HS-5 (cell line): ENCODE data around the gene CFAP54.
"Not testable (repeated sequence)": the region's sequence is repeated elsewhere in the genome, so short reads cannot be mapped to it uniquely, and the experiment has no call there.

Experiments
- DNase-seq: peaks from one replicate; pipeline ENCODE4 v3.0.0-alpha.2; 2012; ENCODE audit warnings: low read depth

CFAP54 gene

GRCh38 chr12:96516472-96517430 lies 27.4 kb downstream of the CFAP54 start:
- peak; percentile 72 for DNase-seq

- no peak for DNase-seq
Observed at GRCh38 chr12:96520767-96521166, 31.4 kb downstream of the CFAP54 start.

- DNase-seq, result no peak
Observed at GRCh38 chr12:96521895-96522682, 32.7 kb downstream of the CFAP54 start.

- DNase-seq, result no peak
Observed at GRCh38 chr12:96522690-96523089, 33.3 kb downstream of the CFAP54 start.

- no peak for DNase-seq
Observed at GRCh38 chr12:96526110-96526509, 36.7 kb downstream of the CFAP54 start.

GRCh38 chr12:96529912-96530311 lies 40.5 kb downstream of the CFAP54 start:
- no peak for DNase-seq

- DNase-seq, result no peak
Observed at GRCh38 chr12:96534339-96534738, 45.0 kb downstream of the CFAP54 start.

DNA sequence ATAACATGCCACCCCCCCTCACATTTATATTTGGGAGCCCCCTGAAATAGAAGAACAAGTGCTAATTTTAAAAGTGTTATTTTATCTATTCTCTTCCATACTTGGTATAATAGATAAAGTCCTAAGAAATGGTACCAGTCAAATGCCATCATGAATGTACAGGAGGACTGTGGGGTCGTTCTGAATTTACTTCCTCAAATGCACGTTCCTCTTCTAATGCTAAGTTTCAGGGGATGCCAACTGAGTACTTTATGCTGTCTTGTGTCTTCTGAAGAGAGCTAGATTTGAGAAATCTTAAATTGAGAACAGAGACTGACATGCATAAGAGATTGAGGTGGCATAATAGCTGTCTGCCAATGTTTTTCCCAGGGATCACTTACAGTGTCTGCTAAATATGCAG lies 59.0 kb downstream of the CFAP54 start:
- DNase-seq, result no peak

DNA sequence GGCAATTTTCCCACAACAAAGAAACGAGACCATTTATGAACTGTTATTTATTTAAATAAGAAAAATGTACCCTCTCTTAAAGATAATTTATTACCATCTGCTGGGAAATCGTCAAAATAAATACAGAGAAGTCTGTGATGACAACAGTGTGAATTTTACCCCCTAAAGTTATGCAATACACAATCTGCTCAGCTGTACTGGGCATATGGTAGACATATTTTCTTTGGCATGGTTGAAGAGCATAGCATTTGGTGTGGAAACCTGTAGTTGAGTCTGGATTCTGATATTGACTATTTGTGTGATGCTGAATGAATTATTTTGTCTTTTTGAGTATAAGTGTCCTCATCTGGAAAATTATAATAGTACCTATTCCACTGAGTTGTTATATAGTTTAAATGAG lies 60.0 kb downstream of the CFAP54 start:
- DNase-seq, result no peak

DNA sequence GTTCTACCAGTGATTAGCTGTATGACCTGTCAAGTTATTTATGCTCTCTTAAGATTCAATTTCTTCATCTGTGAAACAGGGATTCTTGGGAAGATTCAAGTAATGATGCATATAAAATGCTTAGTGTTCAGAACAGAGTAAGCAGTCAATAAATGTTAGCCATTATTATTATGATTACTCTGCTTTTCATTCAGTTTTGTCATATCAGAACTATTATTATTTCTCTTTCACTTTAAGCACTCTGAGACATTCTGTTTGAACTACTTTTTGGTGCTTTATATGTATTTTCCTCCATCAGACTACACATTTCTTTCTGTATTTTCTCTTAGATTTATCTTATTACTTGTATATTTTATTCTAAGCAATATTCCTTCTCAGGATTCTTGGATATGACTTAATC lies 81.2 kb downstream of the CFAP54 start:
- DNase-seq, result no peak

DNA sequence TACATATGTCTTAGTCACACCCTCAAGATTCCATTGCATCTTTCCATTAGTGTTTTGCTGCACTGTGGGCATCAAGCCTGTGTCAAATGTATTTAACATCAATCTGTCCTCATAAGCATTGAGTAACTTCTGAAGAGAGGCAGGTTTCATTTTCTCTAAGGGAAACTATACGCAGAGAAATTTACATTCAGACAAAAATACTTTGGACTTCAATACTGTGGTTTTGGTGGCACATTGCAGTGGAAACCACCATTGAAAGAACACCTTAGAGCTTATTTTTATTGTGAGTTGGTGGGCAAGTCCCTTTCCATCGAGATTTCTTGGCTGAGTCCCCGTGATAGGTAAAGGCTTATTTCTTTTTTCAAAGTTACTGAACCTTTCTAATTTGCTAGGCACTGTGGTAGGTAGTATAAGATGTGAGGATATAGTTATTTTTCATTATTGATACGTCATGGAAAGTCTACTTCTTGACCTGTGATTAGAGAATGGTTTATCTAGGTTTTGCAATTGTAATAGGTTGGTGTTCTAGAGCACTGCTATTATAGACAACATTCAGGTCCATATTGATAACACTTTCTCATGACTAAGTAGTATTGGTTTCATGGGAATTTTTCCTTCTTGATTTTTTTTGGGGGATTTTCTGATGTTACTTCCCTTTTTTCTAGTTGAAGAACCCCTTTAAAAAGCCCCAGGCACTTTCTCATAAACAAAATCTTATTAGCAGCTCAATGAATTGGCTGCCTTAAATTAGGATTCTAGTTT lies 81.9 kb downstream of the CFAP54 start:
- peak; percentile 20 for DNase-seq

- DNase-seq, result peak; percentile 36
Observed at GRCh38 chr12:96578526-96579125, 89.2 kb downstream of the CFAP54 start.

DNA sequence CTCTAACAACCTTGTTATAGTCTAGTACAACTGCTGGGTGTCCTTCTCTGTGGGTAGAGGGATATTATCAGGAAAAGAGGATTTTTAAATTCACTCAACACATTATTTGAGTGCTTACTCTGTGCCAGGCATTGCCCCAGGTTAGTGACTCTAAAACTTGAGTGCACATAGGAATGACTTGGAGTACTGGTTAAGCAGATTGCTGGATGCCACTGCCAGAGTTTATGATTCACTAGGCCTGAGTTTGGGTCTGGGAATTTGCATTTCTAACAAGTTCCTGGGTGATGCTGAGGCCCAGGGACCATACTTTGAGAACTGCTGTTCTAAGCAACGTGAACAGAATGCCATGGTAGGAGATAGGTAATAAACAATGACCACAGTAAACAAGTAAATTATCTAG lies 96.6 kb downstream of the CFAP54 start:
- no peak for DNase-seq

- DNase-seq, result no peak
Observed at GRCh38 chr12:96587691-96588090, 98.3 kb downstream of the CFAP54 start.

DNA sequence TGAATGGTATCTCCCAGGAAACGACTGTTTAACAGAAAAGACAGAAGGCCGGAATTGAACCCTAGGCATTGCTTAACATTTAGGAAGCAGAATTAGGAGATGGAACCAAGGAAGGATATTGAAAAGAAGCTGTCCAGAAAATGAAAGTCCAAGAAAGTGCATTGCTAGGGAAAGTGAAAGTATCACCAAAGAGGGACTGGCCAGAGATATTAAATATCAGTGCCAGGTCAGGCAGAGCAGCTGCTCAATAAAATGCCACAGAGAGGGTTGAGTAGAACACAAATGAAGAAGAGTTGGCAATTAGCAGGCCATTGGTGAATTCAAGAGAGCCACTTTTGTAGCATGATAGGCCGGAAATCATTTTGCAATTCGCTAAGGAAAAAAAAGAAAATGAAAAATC lies 101.6 kb downstream of the CFAP54 start:
- no peak for DNase-seq

DNA sequence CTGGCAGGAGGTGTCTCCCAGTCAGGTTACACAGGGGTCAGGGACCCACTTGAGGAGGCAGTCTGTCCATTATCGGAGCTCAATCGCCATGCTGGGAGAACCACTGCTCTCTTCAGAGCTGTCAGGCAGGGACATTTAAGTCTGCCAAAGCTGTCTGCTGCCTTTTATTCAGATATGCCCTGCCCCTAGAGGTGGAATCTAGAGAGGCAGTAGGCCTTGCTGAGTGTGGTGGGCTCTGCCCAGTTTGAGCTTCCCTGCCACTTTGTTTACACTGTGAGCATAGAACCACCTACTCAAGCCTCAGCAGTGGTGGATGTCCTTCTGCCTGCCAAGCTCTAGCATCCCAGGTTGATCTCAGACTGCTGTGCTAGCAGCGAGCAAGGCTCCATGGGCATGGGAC lies 115.0 kb downstream of the CFAP54 start:
- not testable (repeated sequence) for DNase-seq

GRCh38 chr12:96605684-96606083 lies 116.3 kb downstream of the CFAP54 start:
- no peak for DNase-seq

- no peak for DNase-seq
Observed at GRCh38 chr12:96606134-96606533, 116.8 kb downstream of the CFAP54 start.

GRCh38 chr12:96606644-96607043 lies 117.3 kb downstream of the CFAP54 start:
- DNase-seq, result no peak

DNA sequence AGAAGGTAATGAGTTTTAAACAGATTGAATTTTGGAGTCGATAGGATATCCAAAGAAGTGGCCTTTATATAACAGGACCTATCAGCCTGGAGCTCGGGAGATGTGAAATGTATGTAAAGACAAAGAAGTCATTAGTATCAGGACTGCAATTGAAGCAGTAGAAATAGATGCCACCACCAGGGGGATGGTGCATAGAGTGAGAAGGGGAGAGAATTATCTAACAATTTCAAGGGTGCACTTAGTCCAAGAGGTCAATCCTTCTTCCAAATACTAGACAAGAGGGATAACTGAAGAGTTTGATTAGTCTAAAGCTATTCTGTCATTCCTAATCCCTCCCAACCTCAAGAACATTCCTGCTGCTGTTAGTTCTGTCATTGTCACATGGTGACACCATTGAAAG lies 127.8 kb downstream of the CFAP54 start:
- DNase-seq, result no peak

DNA sequence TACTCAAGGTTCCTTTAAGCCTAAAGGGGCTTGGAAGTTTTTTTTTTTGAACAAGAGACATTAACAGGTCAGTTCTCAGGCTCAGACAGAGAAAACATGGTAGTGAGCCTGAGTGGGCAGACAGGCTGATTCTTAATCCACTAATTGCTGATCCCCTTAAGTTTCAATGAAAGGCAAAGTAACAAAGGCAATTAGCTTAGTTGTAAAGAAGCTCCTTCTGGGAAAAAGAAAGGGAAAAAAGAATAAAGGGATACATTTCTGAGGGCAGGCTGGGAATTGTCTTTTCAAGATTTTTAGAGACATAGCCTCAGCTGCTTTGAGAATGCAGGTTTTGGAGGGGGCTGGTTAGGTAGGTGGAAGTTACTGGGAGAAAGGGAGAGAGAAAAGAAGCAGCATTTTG lies 133.8 kb downstream of the CFAP54 start:
- no peak for DNase-seq

DNA sequence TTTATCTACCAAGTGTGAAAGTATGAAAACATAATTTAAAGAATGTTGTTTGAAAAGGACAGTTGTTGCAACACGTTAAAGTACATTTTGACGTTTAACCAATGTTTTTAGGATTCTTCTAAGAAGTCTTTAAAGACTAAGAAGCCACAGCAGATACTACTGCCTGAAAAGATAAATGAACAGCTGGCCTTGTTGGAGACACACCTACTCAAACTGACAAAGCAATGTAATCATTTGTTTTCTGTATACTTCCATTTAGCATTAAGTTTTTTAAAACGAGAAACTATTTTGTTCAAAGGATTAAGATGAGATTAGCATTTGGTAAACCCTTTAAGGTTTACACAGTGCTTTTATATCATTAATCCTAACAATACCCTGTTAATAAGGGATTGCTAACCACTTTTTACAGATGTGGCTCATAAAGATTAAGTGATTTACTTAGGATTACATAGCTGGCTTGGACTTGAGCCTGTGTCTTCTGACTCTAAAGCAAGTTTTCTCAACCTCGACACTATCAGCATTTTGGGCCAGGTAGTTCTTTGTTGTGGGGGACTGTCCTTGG lies 134.4 kb downstream of the CFAP54 start:
- no peak for DNase-seq
